Measurements from ENCODE around the gene RCOR3. TPM values are rescaled to one million over a fixed set of nuclear protein-coding genes. Genes with fewer than 3 reads are reported as not detected.
"Not testable (repeated sequence)": the region's sequence is repeated elsewhere in the genome, so short reads cannot be mapped to it uniquely, and the experiment has no call there.

Gene RCOR3
- total RNA-seq, 4 donors from 2014 or later, result 40.4 to 57.1 (median 55.4) TPM

DNA sequence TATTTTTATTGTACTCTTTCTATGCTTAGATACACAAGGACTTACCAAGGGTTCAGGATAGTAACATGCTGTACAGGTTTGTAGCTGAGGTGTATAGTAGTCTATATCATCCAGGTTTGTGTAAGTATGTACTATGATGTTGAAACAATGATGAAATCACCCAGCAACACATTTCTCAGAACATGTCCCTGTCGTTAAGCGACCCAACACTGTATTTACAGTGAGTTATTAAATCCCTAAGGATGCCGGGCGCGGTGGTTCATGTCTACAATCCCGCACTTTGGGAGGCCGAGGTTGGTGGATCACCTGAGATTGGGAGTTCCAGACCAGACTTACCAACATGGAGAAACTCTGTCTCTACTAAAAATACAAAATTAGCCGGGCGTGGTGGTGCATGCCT is 21.6 kb upstream of the RCOR3 start:
- DNase-seq (ENCODE audit: low spot score in 2 of 2), result no peak
- WGBS, 2 donors, result 90 to 99% methylated on average over 9 of the region's 9 CpGs
- TF ChIP-seq POLR2A (IDR thresholded peaks at IDR 0.05) (no peak), EP300 (IDR thresholded peaks at IDR 0.05) (no peak)
- TF ChIP-seq, protein P1, sequence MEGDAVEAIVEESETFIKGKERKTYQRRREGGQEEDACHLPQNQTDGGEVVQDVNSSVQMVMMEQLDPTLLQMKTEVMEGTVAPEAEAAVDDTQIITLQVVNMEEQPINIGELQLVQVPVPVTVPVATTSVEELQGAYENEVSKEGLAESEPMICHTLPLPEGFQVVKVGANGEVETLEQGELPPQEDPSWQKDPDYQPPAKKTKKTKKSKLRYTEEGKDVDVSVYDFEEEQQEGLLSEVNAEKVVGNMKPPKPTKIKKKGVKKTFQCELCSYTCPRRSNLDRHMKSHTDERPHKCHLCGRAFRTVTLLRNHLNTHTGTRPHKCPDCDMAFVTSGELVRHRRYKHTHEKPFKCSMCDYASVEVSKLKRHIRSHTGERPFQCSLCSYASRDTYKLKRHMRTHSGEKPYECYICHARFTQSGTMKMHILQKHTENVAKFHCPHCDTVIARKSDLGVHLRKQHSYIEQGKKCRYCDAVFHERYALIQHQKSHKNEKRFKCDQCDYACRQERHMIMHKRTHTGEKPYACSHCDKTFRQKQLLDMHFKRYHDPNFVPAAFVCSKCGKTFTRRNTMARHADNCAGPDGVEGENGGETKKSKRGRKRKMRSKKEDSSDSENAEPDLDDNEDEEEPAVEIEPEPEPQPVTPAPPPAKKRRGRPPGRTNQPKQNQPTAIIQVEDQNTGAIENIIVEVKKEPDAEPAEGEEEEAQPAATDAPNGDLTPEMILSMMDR (IDR thresholded peaks at IDR 0.05), result no peak
- Histone ChIP-seq H3K4me1 (no peaks in the 10 kb centered on the region), H3K27ac (no peak overlapping the region), H3K27me3 (no peaks in the 10 kb centered on the region), H3K36me3 (no peaks in the 10 kb centered on the region), H3K9me3 (no peaks in the 10 kb centered on the region), H3K4me3 (no peak overlapping the region)

- not testable (repeated sequence) for H3K4me3 ChIP-seq; DNase-seq (ENCODE audit: low spot score in 2 of 2); H3K36me3 ChIP-seq; H3K9me3 ChIP-seq; H3K4me1 ChIP-seq; H3K27me3 ChIP-seq; H3K27ac ChIP-seq
- 93% methylated on average over 8 of the region's 8 CpGs for WGBS, 2 donors
Measured at GRCh38 chr1:211240567-211240966, 18.6 kb upstream of the RCOR3 start.

DNA sequence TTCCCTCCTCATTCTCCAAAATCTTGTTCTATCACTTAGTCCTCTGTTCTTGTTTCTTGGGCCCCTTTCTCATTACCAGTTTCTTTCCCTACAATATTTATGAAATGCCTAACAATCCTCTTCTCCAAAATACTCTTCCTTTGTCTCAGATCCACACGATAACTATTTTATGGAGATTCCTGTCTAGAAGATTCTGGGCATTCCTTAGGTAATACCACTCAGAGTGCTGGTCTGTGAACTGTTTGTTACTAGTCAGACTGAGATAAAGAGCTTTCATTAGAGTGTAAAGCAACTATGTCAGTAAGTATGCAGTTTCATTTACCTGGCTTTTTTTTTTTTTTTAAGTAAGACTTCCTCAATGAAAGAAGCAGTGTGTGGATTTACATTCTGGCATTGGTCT is 18.1 kb upstream of the RCOR3 start:
- Histone ChIP-seq H3K4me1 (no peaks in the 10 kb centered on the region), H3K27ac (no peak overlapping the region), H3K36me3 (no peaks in the 10 kb centered on the region), H3K4me3 (no peak overlapping the region), H3K9me3 (no peaks in the 10 kb centered on the region), H3K27me3 (no peaks in the 10 kb centered on the region)
- no peak for DNase-seq (ENCODE audit: low spot score in 2 of 2)
- TF ChIP-seq POLR2A (IDR thresholded peaks at IDR 0.05), result no peak
- TF ChIP-seq, protein P1 (IDR thresholded peaks at IDR 0.05), result no peak
- TF ChIP-seq EP300 (IDR thresholded peaks at IDR 0.05), result no peak
- 88 to 90% methylated on average over 1 of the region's 1 CpG for WGBS, 2 donors

DNA sequence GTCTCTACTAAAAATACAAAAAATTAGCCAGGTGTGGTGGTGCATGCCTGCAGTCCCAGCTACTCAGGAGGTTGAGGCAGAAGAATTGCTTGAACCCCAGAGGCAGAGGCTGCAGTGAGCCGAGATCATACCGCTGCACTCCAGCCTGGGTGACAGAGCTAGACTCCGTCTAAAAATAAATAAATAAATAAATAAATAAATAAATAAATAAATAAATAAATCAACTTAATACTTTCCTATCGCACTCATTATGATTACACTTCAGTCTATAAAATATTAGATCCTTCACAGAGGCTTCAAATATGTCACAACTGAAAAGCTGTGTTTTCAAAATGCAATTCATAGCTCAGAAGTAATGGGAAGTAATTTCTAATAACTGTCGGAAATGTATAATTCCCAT is 15.5 kb upstream of the RCOR3 start:
- H3K4me3 ChIP-seq, result not testable (repeated sequence)

DNA sequence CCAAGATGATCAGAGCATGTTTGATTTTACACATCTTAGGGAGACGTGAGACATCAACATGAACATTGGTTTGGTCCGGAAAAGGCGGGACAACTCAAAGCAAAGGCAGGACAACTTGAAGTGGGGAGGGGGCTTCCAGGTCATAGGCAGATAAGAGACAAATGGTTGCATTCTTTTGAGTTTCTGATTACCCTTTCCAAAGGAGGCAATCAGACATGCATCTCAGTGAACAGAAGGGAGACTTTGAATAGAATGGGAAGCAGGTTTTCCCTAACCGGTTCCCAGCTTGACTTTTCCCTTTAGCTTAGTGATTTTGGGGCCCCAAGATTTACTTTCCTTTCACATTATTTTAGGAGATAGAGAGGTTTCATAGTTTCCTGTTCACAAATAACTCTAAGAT is 12.6 kb upstream of the RCOR3 start:
- H3K4me3 ChIP-seq; H3K27ac ChIP-seq; H3K9me3 ChIP-seq; DNase-seq (ENCODE audit: low spot score in 2 of 2); H3K27me3 ChIP-seq; H3K36me3 ChIP-seq; H3K4me1 ChIP-seq: not testable (repeated sequence)
- 73 to 75% methylated on average over 4 of the region's 4 CpGs for WGBS, 2 donors

More for the DNA sequence above, 15.5 kb upstream of the RCOR3 start:
- DNase-seq (ENCODE audit: low spot score in 2 of 2); H3K27me3 ChIP-seq; H3K27ac ChIP-seq; H3K4me1 ChIP-seq; H3K36me3 ChIP-seq; H3K9me3 ChIP-seq: not testable (repeated sequence)
- WGBS, 2 donors, result 96% methylated on average over 5 of the region's 5 CpGs

DNA sequence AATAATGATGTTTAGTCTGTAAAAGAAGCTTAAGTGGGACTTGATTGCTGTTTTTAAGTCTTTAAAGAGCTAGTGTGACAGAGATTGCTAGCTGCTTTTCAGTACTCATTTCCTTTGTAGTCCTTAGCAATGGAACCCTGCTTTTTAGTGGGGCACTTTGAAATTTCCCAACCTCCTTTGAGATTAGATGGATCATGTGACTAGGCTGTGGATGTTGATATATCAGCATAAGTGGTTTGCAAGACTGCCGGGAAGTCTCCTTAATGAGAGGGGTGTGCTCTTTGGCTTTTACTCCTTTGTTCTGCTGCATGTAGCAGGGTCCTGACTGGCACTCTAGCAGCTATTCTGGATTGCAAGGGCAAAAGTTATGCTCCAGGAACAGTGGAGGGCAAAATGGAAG is 11.2 kb upstream of the RCOR3 start:
- Histone ChIP-seq H3K27ac (no peak overlapping the region), H3K36me3 (no peaks in the 10 kb centered on the region), H3K4me1 (no peaks in the 10 kb centered on the region), H3K9me3 (no peaks in the 10 kb centered on the region), H3K4me3 (no peak overlapping the region), H3K27me3 (no peaks in the 10 kb centered on the region)
- 6% methylated on average over 1 of the region's 1 CpG for WGBS, 2 donors
- DNase-seq (ENCODE audit: low spot score in 2 of 2), result no peak
- TF ChIP-seq, protein P1 (IDR thresholded peaks at IDR 0.05), result no peak
- TF ChIP-seq EP300 (IDR thresholded peaks at IDR 0.05) (no peak), POLR2A (IDR thresholded peaks at IDR 0.05) (no peak)

GRCh38 chr1:211249611-211250010 is 9.6 kb upstream of the RCOR3 start:
- H3K36me3 ChIP-seq; H3K9me3 ChIP-seq; H3K4me3 ChIP-seq; H3K4me1 ChIP-seq; H3K27ac ChIP-seq; DNase-seq (ENCODE audit: low spot score in 2 of 2); H3K27me3 ChIP-seq: not testable (repeated sequence)
- 87 to 89% methylated on average over 3 of the region's 3 CpGs for WGBS, 2 donors

All from tibial nerve (tissue), 4 donors.